Stimulated activated memory B cell treated with anti-CD40 and anti-IgM and Interleukin-4, amounts not matched to agents 10 μg/mL and 1 μg/mL and 100 μg/mL, for 72 hours (primary cell): Measurements from ENCODE around the gene EEF1E1.

ENCODE experiments used
- ATAC-seq: fragments of 150-1000 bp; cut with Tn5 transposase; 2 replicates; pipeline ENCODE4 v1.10.0; 2021
- H3K27ac Mint-ChIP-seq: one replicate; pipeline ENCODE4 v1.8.0; 2022; ENCODE audit warnings: mild to moderate bottlenecking, mixed read lengths
- H3K27me3 Mint-ChIP-seq: one replicate; pipeline ENCODE4 v1.8.0; 2022; ENCODE audit warnings: mixed read lengths
- H3K36me3 Mint-ChIP-seq: one replicate; pipeline ENCODE4 v1.8.0; 2022; ENCODE audit warnings: mixed read lengths
- H3K4me1 Mint-ChIP-seq: one replicate; pipeline ENCODE4 v1.8.0; 2022; ENCODE audit warnings: mixed read lengths
- H3K4me3 Mint-ChIP-seq: one replicate; pipeline ENCODE4 v1.8.0; 2022; ENCODE audit warnings: mild to moderate bottlenecking, moderate library complexity, mixed read lengths
- H3K9me3 Mint-ChIP-seq: one replicate; pipeline ENCODE4 v1.8.0; 2022; ENCODE audit warnings: mixed read lengths

The EEF1E1 gene

DNA sequence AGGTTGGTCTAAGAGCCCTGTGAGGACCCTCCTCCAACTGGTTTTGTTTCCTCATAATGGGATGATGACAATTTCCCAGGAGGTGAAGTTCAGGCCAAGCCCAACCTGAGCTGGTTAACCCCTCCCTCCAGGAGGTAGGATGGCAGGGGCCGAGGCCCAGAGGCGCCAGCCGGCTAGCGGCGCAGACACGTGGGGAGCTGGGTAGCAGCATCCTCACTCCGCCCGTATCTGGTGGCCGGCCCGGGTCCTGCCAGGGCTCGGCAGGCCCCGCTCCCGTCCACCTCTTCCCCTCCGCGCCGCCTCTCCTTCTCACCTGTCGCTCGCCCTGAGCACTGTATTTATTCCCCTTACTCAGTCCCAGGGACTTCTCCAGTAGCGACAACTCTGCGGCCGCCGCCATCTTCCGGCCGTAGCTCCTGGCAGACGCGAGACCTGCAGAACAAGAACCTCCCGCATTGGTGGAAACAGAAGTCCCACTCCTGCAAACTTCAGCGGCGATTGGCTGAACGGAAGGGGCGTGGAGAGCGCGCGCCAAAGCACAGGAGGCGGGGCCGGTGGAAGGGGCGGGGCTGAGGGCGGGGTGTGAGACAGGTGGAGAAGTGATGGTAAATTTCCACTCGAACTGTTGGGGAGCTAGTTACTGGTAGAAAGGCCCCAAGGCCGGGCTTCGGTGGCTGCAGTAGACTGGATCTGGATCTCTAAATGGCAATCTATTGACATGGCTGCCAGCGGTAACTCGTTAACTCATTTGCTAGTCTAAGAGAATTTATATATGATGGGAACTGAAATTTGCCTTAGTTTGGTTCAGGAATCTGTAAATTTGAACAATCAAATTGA, at the start of gene EEF1E1:
TSS of gene EEF1E1 (minus strand) at position 427 of the 837 bp plus-strand sequence. CDS start at position 400, 27 bp downstream.
- Mint-ChIP-seq H3K36me3 (no peaks in the 10 kb centered on the region), H3K27me3 (peaks cover 17% of the 10 kb centered on the region)
- ATAC-seq: peak; percentile 100

GRCh38 chr6:8149350-8149749, 47.0 kb upstream of the EEF1E1 start:
- H3K4me3 Mint-ChIP-seq: no peak overlapping the region
- H3K36me3 Mint-ChIP-seq: no peaks in the 10 kb centered on the region
- H3K27ac Mint-ChIP-seq: no peak overlapping the region
- no peaks in the 10 kb centered on the region for H3K4me1 Mint-ChIP-seq
- H3K27me3 Mint-ChIP-seq: peaks cover 6% of the 10 kb centered on the region
- H3K9me3 Mint-ChIP-seq: no peaks in the 10 kb centered on the region
- ATAC-seq: no peak

More for the DNA sequence above, at the start of gene EEF1E1:
- Mint-ChIP-seq H3K4me3 (peak within 1 kb of the TSS; percentile 94), H3K9me3 (peaks cover 5% of the 10 kb centered on the region), H3K4me1 (peaks cover 28% of the 10 kb centered on the region), H3K27ac (peak within 1 kb of the TSS; percentile 90)

- Mint-ChIP-seq H3K27me3 (peaks cover 18% of the 10 kb centered on the region), H3K36me3 (no peaks in the 10 kb centered on the region), H3K27ac (no peak overlapping the region), H3K9me3 (no peaks in the 10 kb centered on the region), H3K4me1 (no peaks in the 10 kb centered on the region), H3K4me3 (no peak overlapping the region)
- no peak for ATAC-seq
Observed at GRCh38 chr6:8143945-8144344, 41.6 kb upstream of the EEF1E1 start.

- Mint-ChIP-seq H3K4me1 (no peaks in the 10 kb centered on the region), H3K9me3 (no peaks in the 10 kb centered on the region), H3K4me3 (no peak overlapping the region), H3K27me3 (peaks cover 39% of the 10 kb centered on the region), H3K27ac (no peak overlapping the region), H3K36me3 (no peaks in the 10 kb centered on the region)
- no peak for ATAC-seq
Observed at GRCh38 chr6:8139451-8139850, 37.1 kb upstream of the EEF1E1 start.

- no peak overlapping the region for H3K4me3 Mint-ChIP-seq
- H3K27ac Mint-ChIP-seq: no peak overlapping the region
Observed at GRCh38 chr6:8137529-8137939, 35.2 kb upstream of the EEF1E1 start.

GRCh38 chr6:8135276-8135675, 32.9 kb upstream of the EEF1E1 start:
- Mint-ChIP-seq H3K27me3 (peaks cover 65% of the 10 kb centered on the region), H3K36me3 (no peaks in the 10 kb centered on the region), H3K9me3 (no peaks in the 10 kb centered on the region), H3K4me3 (no peak overlapping the region), H3K4me1 (no peaks in the 10 kb centered on the region), H3K27ac (no peak overlapping the region)
- ATAC-seq: no peak

More at GRCh38 chr6:8137529-8137939, 35.2 kb upstream of the EEF1E1 start:
- H3K9me3 Mint-ChIP-seq: no peaks in the 10 kb centered on the region
- ATAC-seq: no peak
- no peaks in the 10 kb centered on the region for H3K4me1 Mint-ChIP-seq
- H3K27me3 Mint-ChIP-seq: peaks cover 49% of the 10 kb centered on the region
- H3K36me3 Mint-ChIP-seq: no peaks in the 10 kb centered on the region

DNA sequence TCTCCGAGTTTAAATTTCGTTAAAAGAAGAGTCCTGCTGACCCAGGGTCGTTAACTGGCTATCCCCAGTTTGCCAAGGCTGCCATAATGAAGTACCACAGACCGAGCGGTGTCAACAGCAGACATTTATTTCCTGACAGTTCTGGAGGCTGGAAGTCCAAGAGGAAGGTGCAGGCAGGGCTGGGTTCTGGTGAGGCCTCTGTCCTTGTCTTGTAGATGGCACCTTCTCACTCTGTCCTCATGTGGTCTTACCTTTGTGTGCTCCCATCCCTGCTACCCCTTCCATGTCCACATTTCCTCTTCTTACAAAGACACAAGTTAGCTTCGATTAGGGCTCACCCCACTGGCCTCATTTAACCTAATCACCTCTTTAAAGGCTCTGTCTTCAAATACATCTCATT, 29.8 kb upstream of the EEF1E1 start:
- Mint-ChIP-seq H3K27ac (no peak overlapping the region), H3K9me3 (no peaks in the 10 kb centered on the region), H3K27me3 (peaks cover 58% of the 10 kb centered on the region), H3K4me3 (no peak overlapping the region), H3K4me1 (no peaks in the 10 kb centered on the region), H3K36me3 (no peaks in the 10 kb centered on the region)
- no peak for ATAC-seq

GRCh38 chr6:8131265-8131897, 29.0 kb upstream of the EEF1E1 start:
- no peak for ATAC-seq
- Mint-ChIP-seq H3K36me3 (no peaks in the 10 kb centered on the region), H3K4me3 (no peak overlapping the region)

GRCh38 chr6:8130399-8130798, 28.1 kb upstream of the EEF1E1 start:
- Mint-ChIP-seq H3K4me1 (no peaks in the 10 kb centered on the region), H3K27me3 (peaks cover 42% of the 10 kb centered on the region)

More at GRCh38 chr6:8131265-8131897, 29.0 kb upstream of the EEF1E1 start:
- no peaks in the 10 kb centered on the region for H3K9me3 Mint-ChIP-seq
- peaks cover 52% of the 10 kb centered on the region for H3K27me3 Mint-ChIP-seq
- H3K27ac Mint-ChIP-seq: no peak overlapping the region
- no peaks in the 10 kb centered on the region for H3K4me1 Mint-ChIP-seq

GRCh38 chr6:8123236-8123635, 20.9 kb upstream of the EEF1E1 start:
- ATAC-seq: no peak
- Mint-ChIP-seq H3K4me1 (no peaks in the 10 kb centered on the region), H3K27ac (no peak overlapping the region), H3K27me3 (peaks cover 50% of the 10 kb centered on the region), H3K36me3 (no peaks in the 10 kb centered on the region), H3K9me3 (no peaks in the 10 kb centered on the region), H3K4me3 (no peak overlapping the region)

More at GRCh38 chr6:8130399-8130798, 28.1 kb upstream of the EEF1E1 start:
- ATAC-seq: no peak
- Mint-ChIP-seq H3K4me3 (no peak overlapping the region), H3K9me3 (no peaks in the 10 kb centered on the region), H3K27ac (no peak overlapping the region), H3K36me3 (no peaks in the 10 kb centered on the region)

GRCh38 chr6:8114956-8115355, 12.6 kb upstream of the EEF1E1 start:
- Mint-ChIP-seq H3K27me3 (peaks cover 34% of the 10 kb centered on the region), H3K4me3 (no peak overlapping the region), H3K9me3 (no peaks in the 10 kb centered on the region), H3K27ac (no peak overlapping the region), H3K36me3 (no peaks in the 10 kb centered on the region), H3K4me1 (peaks cover 5% of the 10 kb centered on the region)
- no peak for ATAC-seq

DNA sequence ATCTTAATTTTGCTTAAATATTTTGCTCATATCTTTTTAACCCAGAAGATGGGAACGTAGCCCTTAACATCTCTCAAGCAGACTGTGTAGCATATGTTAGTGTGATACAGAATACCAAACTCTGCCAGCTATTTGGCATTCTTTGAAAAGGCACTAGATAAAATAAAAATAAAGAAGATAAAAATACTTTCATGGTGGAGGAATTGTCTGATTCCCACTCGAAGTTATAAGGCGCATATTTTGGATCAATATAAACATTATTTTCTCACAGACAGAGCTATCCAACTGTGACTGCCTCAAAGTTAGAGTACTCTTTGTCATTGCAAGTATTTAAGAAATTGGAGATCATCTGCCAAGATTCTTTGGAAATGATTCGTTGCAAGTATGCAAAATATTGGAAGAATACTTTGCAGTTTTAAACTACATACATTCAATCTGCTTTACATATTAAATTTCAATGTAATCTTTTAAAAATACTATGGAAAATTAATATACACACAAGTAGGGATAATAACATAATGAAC, 10.8 kb upstream of the EEF1E1 start:
- Mint-ChIP-seq H3K4me3 (no peak overlapping the region), H3K9me3 (no peaks in the 10 kb centered on the region), H3K36me3 (no peaks in the 10 kb centered on the region), H3K4me1 (peaks cover 6% of the 10 kb centered on the region), H3K27ac (no peak overlapping the region), H3K27me3 (peaks cover 38% of the 10 kb centered on the region)
- ATAC-seq: no peak

GRCh38 chr6:8110725-8111124, 8.4 kb upstream of the EEF1E1 start:
- Mint-ChIP-seq H3K27ac (no peak overlapping the region), H3K36me3 (no peaks in the 10 kb centered on the region), H3K4me1 (peaks cover 6% of the 10 kb centered on the region), H3K4me3 (no peak overlapping the region), H3K9me3 (peaks cover 5% of the 10 kb centered on the region), H3K27me3 (peaks cover 63% of the 10 kb centered on the region)
- ATAC-seq: no peak

GRCh38 chr6:8110117-8110721, 7.9 kb upstream of the EEF1E1 start:
- no peak overlapping the region for H3K4me3 Mint-ChIP-seq
- H3K27ac Mint-ChIP-seq: no peak overlapping the region
- peaks cover 6% of the 10 kb centered on the region for H3K4me1 Mint-ChIP-seq
- no peak for ATAC-seq
- peaks cover 5% of the 10 kb centered on the region for H3K9me3 Mint-ChIP-seq
- H3K27me3 Mint-ChIP-seq: peaks cover 63% of the 10 kb centered on the region
- no peaks in the 10 kb centered on the region for H3K36me3 Mint-ChIP-seq

DNA sequence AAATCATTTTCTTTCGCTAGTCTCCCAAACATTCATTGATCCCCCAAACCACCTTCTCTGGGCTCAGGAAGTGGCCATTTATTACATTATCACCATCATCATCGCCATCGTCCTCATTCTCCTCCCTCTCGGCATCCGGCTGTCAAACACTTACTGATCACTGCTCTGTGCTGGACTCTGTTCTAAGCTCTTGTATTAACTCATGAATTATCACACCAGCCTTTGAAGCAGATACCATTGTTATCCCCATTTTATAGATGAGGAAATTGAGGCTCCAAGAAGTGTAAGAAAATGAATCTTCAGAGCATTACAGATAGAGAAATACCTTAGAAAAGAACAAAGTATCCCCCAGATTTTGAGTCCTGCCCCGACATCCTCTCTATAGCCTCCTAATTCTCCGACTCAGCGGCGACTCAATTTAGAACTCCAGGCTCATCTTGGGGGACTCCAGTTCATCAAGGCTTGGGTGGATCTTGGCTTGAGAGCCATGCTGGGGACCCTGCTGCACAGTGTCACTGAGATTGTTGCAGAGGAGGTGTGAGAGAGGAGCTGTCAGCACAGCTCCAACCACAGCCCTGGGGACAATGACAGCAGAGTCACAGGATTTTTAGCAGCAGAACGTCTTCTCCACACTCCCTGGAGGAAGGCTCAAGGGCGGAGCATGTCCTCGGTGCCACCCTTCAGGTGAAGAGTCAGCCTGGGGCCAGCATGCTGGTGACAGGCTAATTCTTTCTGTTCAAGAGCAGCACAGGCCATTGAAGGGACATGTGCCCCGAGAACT, 6.6 kb upstream of the EEF1E1 start:
- Mint-ChIP-seq H3K9me3 (peaks cover 5% of the 10 kb centered on the region), H3K27ac (no peak overlapping the region), H3K4me1 (peaks cover 6% of the 10 kb centered on the region), H3K27me3 (peaks cover 52% of the 10 kb centered on the region), H3K36me3 (no peaks in the 10 kb centered on the region), H3K4me3 (no peak overlapping the region)
- ATAC-seq: no peak
